Measurements from ENCODE around the gene STRADB.
"Not testable (repeated sequence)": the region's sequence is repeated elsewhere in the genome, so short reads cannot be mapped to it uniquely, and the experiment has no call there.

Gene STRADB

DNA sequence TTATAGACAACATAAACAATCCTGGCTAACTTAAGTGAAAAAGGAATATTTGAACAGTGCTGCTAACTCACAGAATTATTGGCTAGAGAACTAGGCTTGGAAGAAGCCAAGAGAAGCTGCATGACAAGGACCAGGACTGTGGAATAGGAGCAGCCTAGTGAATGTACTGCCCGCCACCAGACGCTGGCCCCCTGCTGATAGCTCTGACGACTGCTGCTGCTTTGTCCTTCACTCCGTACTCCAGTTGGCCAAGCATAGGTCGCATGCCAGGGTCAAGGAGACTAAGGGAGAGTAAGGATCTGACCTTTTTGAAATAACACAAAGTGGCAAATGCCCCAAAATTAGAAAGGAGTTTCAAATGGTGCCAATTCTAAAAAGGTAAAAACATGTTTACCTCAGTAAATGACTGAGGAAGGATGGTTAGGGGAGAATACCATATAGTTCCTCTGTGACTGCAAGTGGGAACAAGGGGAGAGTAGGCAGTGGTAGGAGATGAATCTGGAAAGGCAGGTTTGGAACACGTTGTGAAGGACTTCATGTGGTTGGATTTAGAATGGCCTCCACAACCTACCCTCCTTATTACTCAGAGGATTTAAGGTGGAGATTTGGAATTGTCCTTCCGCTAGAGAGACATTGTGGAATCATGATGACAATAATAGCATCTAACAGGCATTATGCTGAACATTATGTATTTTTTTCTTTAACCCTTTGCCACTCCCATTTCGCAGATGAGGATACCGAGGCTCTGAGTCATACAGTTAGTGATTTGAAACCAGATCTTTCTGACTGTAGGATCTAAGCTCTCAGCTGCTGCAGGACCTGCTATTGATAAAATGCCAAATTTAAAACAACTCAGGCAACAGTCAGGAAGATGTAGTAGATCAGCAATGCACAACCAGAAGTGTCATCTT, 19.5 kb downstream of the STRADB start:
- no peak for DNase-seq

DNA sequence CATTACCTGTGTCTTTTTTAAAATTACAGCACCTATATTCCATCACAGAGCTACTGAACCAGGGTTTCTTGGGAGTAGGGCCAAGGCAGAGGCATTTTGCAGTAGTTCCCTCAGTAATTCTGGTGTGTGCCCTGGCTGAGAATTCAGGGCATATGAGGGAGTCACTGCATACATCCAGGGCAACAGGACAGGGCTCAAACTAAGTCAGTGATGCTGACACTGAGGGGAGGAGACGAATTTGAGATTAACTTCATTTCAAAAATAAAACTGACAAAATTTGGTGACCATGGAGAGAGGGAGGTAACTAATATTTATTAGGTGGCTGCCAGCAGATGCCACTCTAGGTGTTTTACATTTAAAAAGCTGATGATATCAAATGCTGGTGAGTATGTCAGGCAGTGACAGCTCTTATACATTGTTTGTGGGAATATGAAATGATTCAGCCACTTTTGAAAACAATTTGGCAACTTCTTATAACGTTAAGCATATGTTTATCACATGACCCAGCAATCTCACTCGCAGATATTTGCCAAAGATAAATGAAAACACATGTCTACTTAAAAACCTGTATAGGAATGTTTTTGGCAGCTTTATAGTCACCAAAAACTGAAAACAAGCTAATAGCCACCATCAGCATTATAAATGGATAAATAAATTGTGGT, 20.3 kb downstream of the STRADB start:
- DNase-seq, result no peak

DNA sequence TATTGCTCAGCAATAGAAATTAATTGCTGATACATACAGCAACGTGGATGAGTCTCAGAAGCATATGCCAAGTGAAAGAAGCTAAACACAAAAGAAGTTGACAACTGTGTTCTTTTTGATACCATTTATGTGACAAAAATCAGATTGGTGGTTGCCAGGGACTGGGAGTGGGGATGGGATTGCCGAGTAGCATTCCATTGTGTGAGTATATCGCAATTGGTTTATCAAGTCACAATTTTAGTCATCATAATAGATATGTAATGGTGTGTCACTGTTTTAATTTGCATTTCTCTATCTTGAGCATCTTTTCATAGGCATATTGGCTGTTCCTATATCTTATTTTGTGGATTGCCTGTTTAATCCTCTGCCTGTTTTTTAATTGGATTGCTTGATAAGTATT, 20.9 kb downstream of the STRADB start:
- DNase-seq, result no peak

DNA sequence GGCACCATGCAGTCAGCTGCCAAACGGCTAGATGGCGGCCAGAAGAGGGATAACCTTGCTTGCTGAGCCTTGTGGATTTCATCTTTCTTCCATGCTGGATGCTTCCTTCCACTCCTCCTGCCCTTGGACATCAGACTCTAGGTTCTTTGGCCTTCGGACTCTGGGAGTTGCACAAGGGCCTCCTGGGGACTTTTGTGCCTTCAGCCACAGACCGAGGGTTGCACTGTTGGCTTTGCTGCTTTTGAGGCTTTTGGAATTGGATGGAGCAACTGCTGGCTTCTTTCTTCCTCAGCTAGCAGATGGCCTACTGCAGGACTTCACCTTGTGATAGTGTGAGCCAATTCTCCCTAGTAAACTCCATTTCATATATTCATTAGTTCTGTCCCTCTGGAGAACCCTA, 31.0 kb downstream of the STRADB start:
- DNase-seq, result no peak

DNA sequence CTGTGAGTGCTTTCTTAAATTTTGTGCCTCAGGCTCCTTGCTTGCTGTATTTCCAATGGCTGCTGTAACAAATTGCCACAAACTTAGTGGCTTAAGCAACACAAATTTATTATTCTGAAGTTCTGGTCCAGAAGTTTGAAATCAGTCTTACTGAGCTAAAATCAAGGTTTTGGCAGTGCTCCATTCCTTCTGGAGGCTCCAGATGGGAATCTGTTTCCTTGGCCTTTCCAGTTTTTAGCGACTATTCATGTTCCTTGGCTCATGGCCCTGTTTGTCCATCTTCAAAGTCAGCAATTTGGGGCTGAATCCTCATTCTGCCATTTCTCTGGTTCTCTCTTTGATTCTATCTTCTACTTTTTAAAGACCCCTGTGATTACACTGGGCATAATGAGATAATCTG, 31.8 kb downstream of the STRADB start:
- no peak for DNase-seq

DNA sequence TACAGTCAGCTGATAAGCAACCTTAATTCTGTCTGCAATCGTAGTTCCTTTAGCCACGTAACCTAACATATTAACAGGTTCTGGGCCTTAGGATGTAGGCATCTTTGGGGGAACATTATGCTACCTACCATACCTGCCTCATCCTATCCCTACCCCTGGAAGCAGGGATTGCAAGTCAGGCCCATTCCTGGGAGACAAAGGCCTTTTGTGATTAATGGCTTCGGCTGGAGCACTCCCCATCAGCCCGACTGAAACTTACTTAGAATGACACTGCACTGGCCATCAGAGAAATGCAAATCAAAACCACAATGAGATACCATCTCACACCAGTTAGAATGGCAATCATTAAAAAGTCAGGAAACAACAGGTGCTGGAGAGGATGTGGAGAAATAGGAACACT, 32.2 kb downstream of the STRADB start:
- not testable (repeated sequence) for DNase-seq

DNA sequence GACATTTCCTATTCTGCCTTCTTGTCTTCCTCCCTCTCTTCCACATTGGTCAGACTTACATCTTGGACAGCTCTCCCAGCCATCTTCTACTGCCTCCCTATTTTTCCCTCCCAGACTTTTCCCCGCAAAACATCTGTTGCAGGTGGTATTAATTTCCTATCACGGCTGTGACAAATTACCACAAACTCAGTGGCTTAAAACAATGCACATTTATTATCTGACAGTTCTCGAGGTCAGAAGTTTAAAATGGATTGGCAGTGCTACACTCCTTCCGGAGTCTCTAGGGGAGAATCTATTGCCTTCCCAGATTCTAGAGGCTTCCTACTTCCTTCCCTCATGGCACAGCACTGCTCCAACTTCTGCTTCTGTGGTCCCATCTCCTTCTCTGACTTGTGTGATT, 33.3 kb downstream of the STRADB start:
- DNase-seq, result no peak

DNA sequence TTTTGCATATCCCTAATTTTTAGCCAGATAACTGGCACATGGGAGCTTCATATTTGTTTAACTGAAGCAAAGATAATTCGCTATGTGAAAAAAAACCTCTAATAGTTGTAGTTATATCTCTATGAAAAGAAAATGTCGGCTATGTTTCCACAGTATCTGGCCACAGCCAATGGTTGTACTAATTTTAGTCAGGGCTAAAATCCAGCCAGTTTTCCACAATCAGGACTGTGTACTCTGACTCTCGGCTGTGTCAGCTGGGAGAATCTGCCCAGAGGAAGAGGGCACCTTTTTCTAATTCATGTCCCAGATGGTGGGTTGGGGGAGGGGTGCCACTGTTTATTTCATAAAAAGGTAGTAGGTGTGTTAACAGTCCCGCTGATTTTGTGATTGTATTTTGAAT, 38.8 kb downstream of the STRADB start:
- no peak for DNase-seq

DNA sequence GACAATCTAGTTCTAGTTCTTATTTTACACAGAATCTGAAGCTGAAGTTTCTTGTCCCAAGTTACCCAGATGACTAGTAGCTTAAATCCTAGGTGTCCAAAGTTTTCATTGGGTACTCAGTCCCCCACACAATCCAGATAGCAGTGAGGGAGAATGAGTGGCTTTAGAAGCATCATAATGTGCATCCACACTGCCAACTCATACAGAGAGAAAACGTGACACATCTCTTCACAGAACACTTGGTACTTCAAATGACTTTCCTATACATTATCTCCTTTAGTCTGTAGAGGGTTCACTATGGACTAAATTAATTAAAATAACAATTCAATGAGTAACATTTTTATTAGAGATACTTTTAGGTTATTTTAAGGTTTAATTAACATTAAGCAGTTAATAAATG, 45.2 kb downstream of the STRADB start:
- no peak for DNase-seq

DNA sequence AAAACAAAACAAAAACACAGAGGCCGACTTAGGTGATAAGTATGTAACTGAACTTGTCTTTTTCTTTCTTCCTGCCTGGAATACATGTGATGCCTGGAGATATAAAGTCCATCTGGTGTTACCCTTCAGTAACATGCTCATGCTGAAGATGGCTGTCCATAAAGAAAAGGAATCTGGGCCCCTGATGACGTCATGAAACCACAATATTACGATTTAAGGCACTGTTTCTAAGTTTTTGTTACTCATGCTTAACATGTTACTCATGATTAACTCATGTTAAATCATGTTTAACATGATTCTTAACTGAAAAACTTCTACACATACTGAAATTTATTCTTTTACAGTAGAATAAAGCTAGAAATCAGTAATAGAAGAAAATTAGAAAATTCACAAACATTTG, 49.0 kb downstream of the STRADB start:
- no peak for DNase-seq

DNA sequence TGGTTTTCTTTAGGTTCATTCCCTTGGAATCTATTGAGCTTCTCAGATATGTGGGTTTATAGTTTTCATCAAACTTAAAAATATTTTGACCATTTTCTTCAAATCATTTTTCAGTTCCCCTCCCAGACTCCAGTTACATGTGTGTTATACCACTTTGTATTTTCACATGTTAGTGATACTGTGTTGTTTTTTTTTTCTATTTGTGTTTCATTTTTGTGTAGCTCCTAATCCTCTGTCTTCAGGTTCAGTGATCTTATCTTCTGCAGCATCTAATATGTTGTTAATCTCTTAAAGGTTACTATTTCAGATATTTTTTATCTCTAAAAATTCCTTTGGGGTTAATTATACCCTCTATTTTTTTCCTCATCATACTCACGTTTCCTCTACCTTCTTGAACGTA, 51.2 kb downstream of the STRADB start:
- DNase-seq, result no peak

DNA sequence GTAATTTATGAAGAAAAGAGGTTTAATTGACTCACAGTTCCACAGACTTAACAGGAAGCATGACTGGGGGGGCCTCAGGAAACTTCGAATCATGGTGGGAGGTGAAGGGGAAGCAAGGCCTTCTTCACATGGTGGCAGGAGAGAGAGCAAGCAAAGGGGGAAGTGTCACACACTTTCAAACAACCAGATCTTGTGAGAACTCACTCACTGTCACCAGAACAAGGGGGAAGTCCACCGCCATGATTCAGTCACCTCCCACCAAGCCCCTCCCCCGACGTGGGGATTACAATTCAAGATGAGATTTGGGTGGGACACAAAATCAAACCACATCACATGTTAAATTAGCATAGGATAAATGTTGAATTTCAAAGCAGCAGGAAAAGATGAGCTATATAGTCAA, 56.2 kb downstream of the STRADB start:
- no peak for DNase-seq

DNA sequence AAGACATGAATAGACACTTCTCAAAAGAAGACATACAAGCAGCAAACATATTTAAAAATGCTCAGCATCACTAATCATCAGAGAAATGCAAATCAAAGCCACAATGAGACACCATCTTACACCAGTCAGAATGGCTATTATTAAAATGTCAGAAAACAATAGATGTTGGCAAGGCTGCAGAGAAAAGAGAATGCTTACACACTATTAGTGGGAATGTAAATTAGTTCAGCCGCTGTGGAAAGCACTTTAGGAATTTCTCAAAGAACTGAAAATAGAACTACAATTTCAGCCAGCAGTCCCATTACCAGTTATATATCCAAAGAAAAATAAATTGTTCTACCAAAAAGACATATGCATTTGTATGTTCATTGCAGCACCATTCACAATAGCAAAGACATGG, 61.7 kb downstream of the STRADB start:
- no peak for DNase-seq

DNA sequence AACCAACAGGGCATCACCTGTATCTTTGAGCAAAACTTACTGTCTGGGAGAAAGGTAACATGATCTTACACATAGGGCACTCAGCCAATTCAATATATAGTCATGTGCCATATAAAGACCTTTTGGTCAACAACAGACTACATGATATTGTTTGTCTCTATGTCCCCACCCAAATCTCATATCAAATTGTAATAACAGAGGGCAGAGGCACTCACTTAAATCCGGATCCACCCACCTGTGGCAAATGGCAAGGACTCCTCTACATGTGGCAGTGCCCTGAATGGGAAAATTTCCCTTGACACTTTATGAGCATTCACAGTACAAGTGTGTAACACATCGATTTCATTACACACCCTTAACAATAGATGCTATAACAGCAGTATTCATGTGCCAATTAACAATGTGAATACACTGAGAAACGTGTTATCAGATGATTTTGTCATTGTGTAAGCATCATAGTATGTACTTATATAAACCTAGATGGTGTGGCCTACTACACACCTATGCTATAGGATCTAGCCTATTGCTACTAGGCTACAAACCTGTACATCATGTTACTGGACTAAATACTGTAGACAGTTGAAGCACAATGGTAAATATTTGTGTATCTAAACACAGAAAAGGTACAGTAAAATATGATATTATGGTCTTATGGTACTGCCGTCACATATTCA, 64.2 kb downstream of the STRADB start:
- no peak for DNase-seq

DNA sequence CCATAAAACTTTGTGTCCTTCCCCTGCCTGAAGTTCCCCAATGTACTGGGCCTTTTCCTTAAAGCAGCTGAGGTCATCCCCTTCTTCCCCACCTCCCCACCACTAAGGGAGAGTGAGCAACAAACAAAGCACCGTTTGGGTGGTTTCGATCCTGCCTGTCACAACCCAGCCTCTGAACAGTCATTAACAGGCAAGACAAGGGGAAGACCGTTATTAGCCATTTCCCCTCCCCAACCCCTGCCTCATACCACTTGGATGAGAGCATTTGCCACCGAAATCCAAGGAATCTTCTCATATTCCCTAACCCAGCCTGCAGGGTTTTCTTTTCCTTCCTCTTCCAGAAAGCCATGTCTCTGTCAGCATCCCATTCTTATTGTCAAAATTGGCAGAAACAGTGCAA, 65.6 kb downstream of the STRADB start:
- no peak for DNase-seq

DNA sequence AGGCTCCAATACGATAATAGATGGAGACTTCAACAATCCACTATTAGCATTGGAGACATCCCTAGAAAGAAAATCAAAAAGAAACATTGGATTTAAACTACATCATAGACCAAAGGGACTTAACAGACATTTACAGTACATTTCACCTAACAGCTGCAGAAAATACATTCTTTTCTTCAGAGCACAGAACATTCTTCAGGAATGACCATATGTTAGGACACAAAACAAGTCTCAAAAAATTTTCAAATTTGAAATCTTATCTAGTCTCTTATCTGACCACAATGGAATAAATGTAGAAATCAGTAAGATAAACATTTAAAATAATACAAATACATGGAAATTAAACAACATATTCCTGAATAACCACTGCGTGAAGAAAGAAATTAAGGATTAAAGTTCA, 68.7 kb downstream of the STRADB start:
- no peak for DNase-seq

DNA sequence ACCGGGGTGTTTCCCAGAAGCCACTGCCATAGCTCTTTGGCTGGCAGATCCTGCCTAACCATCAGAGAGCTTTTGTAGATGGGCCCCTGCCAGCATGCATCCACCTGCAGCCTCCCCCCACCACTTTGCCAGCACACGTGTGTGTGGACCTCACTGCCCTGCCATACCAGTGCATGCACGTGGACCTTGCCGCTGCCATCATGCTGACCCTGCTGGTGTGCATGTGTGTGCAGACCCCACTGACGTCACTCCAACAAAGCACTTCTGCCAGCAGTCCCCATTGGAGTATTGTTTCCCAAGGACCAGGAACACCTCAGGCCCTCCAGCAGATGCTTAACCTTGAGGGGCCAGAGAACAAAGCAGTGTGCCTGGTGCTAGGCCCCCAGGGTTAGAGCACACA, 71.4 kb downstream of the STRADB start:
- no peak for DNase-seq

DNA sequence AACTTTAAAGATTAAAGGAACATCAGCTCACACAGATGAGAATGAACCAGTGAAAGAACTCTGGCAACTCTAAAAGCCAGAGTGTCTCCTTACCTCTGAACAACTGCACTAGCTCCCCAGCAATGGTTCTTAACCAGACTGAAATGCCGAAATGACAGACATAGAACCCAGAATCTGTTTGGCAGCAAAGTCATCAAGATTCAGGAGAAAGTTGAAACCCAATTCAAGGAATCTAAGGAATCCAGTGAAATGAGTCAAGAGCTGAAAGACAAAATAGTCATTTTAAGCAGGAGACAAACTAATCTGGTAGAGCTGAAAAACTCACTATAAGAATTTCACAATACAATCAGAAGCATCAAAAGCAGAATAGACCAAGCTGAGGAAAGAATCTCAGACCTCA, 72.0 kb downstream of the STRADB start:
- DNase-seq, result no peak

All from activated CD4-positive, CD25-positive, alpha-beta regulatory T cell treated with anti-CD3 and anti-CD28 coated beads, Interleukin-2, amount 50 U/mL, for 72 hours (primary cell).